Central memory CD8-positive, alpha-beta T cell (primary cell): ENCODE results near the gene ZC3H12C.

Experiments
- ATAC-seq: fragments of 150-1000 bp; cut with Tn5 transposase; replicated peaks from 2 replicates; pipeline ENCODE4 v1.10.0; 2022; ENCODE audit warnings: mild to moderate bottlenecking, moderate FRiP score, moderate number of reproducible peaks; ENCODE audit not compliant: poor library complexity, severe bottlenecking; ENCODE audit errors: extremely low read depth
- DNase-seq, 2 donors: peaks; one replicate each; pipeline ENCODE4 v3.0.0; 2021; ENCODE audit warnings: low spot score in 2 of 2
- H3K27ac Mint-ChIP-seq: one replicate; pipeline ENCODE4 v1.8.0; 2022; ENCODE audit warnings: low read depth, mild to moderate bottlenecking, moderate library complexity, mixed read lengths
- H3K27me3 Mint-ChIP-seq: one replicate; pipeline ENCODE4 v1.8.0; 2022; ENCODE audit warnings: mixed read lengths
- H3K36me3 Mint-ChIP-seq: one replicate; pipeline ENCODE4 v1.8.0; 2022; ENCODE audit warnings: mild to moderate bottlenecking, moderate library complexity, mixed read lengths; ENCODE audit not compliant: insufficient read depth
- H3K4me1 Mint-ChIP-seq: one replicate; pipeline ENCODE4 v1.8.0; 2022; ENCODE audit warnings: mixed read lengths
- H3K4me3 Mint-ChIP-seq: one replicate; pipeline ENCODE4 v1.8.0; 2022; ENCODE audit warnings: mild to moderate bottlenecking, moderate library complexity, mixed read lengths
- H3K9me3 Mint-ChIP-seq: one replicate; pipeline ENCODE4 v1.8.0; 2022; ENCODE audit warnings: mixed read lengths

The ZC3H12C gene

GRCh38 chr11:110094298-110095285 is 1.4 kb downstream of the ZC3H12C start:
- H3K36me3 Mint-ChIP-seq = peaks cover 2% of the 10 kb centered on the region
- H3K27ac Mint-ChIP-seq = no peak overlapping the region
- H3K4me1 Mint-ChIP-seq = peaks cover 5% of the 10 kb centered on the region
- peaks cover 41% of the 10 kb centered on the region for H3K27me3 Mint-ChIP-seq
- DNase-seq = no peak
- H3K4me3 Mint-ChIP-seq = peak overlapping the region; percentile 67
- no peaks in the 10 kb centered on the region for H3K9me3 Mint-ChIP-seq
- no peak for ATAC-seq

- no peak overlapping the region for H3K4me3 Mint-ChIP-seq
- H3K4me1 Mint-ChIP-seq = peaks cover 5% of the 10 kb centered on the region
- H3K27me3 Mint-ChIP-seq = peaks cover 41% of the 10 kb centered on the region
- DNase-seq (no peak), ATAC-seq (no peak)
- peaks cover 2% of the 10 kb centered on the region for H3K36me3 Mint-ChIP-seq
- H3K27ac Mint-ChIP-seq = no peak overlapping the region
- no peaks in the 10 kb centered on the region for H3K9me3 Mint-ChIP-seq
Observed at GRCh38 chr11:110095554-110095953, 2.4 kb downstream of the ZC3H12C start.

- Mint-ChIP-seq H3K4me1 (peaks cover 5% of the 10 kb centered on the region), H3K4me3 (no peak overlapping the region), H3K27me3 (peaks cover 39% of the 10 kb centered on the region), H3K36me3 (peaks cover 2% of the 10 kb centered on the region), H3K9me3 (no peaks in the 10 kb centered on the region), H3K27ac (no peak overlapping the region)
- ATAC-seq (no peak), DNase-seq (no peak)
Observed at GRCh38 chr11:110096496-110096895, 3.3 kb downstream of the ZC3H12C start.

- Mint-ChIP-seq H3K36me3 (peaks cover 2% of the 10 kb centered on the region), H3K4me1 (peaks cover 1% of the 10 kb centered on the region), H3K9me3 (no peaks in the 10 kb centered on the region), H3K4me3 (no peak overlapping the region), H3K27me3 (peaks cover 28% of the 10 kb centered on the region), H3K27ac (no peak overlapping the region)
- DNase-seq = no peak
- no peak for ATAC-seq
Observed at GRCh38 chr11:110097459-110098012, 4.3 kb downstream of the ZC3H12C start.

GRCh38 chr11:110098645-110099044 is 5.5 kb downstream of the ZC3H12C start:
- peak; percentile 43 for ATAC-seq

GRCh38 chr11:110100476-110101240 is 7.5 kb downstream of the ZC3H12C start:
- peaks cover 2% of the 10 kb centered on the region for H3K36me3 Mint-ChIP-seq
- DNase-seq (no peak), ATAC-seq (no peak)
- peaks cover 12% of the 10 kb centered on the region for H3K27me3 Mint-ChIP-seq
- H3K27ac Mint-ChIP-seq = no peak overlapping the region
- no peaks in the 10 kb centered on the region for H3K9me3 Mint-ChIP-seq
- H3K4me1 Mint-ChIP-seq = no peaks in the 10 kb centered on the region
- no peak overlapping the region for H3K4me3 Mint-ChIP-seq

More at GRCh38 chr11:110098645-110099044, 5.5 kb downstream of the ZC3H12C start:
- Mint-ChIP-seq H3K4me3 (no peak overlapping the region), H3K9me3 (no peaks in the 10 kb centered on the region), H3K4me1 (no peaks in the 10 kb centered on the region), H3K27ac (no peak overlapping the region), H3K36me3 (peaks cover 2% of the 10 kb centered on the region), H3K27me3 (peaks cover 27% of the 10 kb centered on the region)
- no peak for DNase-seq

- ATAC-seq = no peak
- Mint-ChIP-seq H3K27ac (no peak overlapping the region), H3K4me1 (no peaks in the 10 kb centered on the region)
Observed at GRCh38 chr11:110106713-110107274, 13.6 kb downstream of the ZC3H12C start.

GRCh38 chr11:110110854-110111253 is 17.7 kb downstream of the ZC3H12C start:
- Mint-ChIP-seq H3K27ac (no peak overlapping the region), H3K4me3 (no peak overlapping the region), H3K27me3 (peaks cover 33% of the 10 kb centered on the region), H3K4me1 (no peaks in the 10 kb centered on the region), H3K9me3 (no peaks in the 10 kb centered on the region), H3K36me3 (no peaks in the 10 kb centered on the region)
- ATAC-seq (no peak), DNase-seq (no peak)

More at GRCh38 chr11:110106713-110107274, 13.6 kb downstream of the ZC3H12C start:
- H3K36me3 Mint-ChIP-seq = no peaks in the 10 kb centered on the region
- no peak overlapping the region for H3K4me3 Mint-ChIP-seq
- H3K9me3 Mint-ChIP-seq = no peaks in the 10 kb centered on the region
- peaks cover 1% of the 10 kb centered on the region for H3K27me3 Mint-ChIP-seq
- DNase-seq = no peak

GRCh38 chr11:110112457-110112856 is 19.3 kb downstream of the ZC3H12C start:
- peaks cover 39% of the 10 kb centered on the region for H3K27me3 Mint-ChIP-seq
- no peak for ATAC-seq
- no peak overlapping the region for H3K27ac Mint-ChIP-seq
- no peak overlapping the region for H3K4me3 Mint-ChIP-seq
- no peaks in the 10 kb centered on the region for H3K4me1 Mint-ChIP-seq
- no peak for DNase-seq
- no peaks in the 10 kb centered on the region for H3K9me3 Mint-ChIP-seq
- H3K36me3 Mint-ChIP-seq = no peaks in the 10 kb centered on the region

- no peak overlapping the region for H3K27ac Mint-ChIP-seq
Observed at GRCh38 chr11:110113505-110113904, 20.3 kb downstream of the ZC3H12C start.

GRCh38 chr11:110113973-110114372 is 20.8 kb downstream of the ZC3H12C start:
- no peaks in the 10 kb centered on the region for H3K4me1 Mint-ChIP-seq
- no peak overlapping the region for H3K4me3 Mint-ChIP-seq
- H3K9me3 Mint-ChIP-seq = no peaks in the 10 kb centered on the region
- H3K27me3 Mint-ChIP-seq = peaks cover 39% of the 10 kb centered on the region
- no peak overlapping the region for H3K27ac Mint-ChIP-seq
- no peak for DNase-seq
- no peak for ATAC-seq
- no peaks in the 10 kb centered on the region for H3K36me3 Mint-ChIP-seq

More at GRCh38 chr11:110113505-110113904, 20.3 kb downstream of the ZC3H12C start:
- Mint-ChIP-seq H3K4me3 (no peak overlapping the region), H3K27me3 (peaks cover 39% of the 10 kb centered on the region), H3K9me3 (no peaks in the 10 kb centered on the region), H3K36me3 (no peaks in the 10 kb centered on the region), H3K4me1 (no peaks in the 10 kb centered on the region)
- DNase-seq = no peak
- no peak for ATAC-seq

GRCh38 chr11:110119317-110119716 is 26.1 kb downstream of the ZC3H12C start:
- H3K36me3 Mint-ChIP-seq = no peaks in the 10 kb centered on the region

More at GRCh38 chr11:110119317-110119716, 26.1 kb downstream of the ZC3H12C start:
- no peak overlapping the region for H3K27ac Mint-ChIP-seq
- H3K9me3 Mint-ChIP-seq = no peaks in the 10 kb centered on the region
- H3K4me3 Mint-ChIP-seq = no peak overlapping the region
- H3K27me3 Mint-ChIP-seq = peaks cover 40% of the 10 kb centered on the region
- H3K4me1 Mint-ChIP-seq = no peaks in the 10 kb centered on the region
- DNase-seq (no peak), ATAC-seq (no peak)
